Prostate gland (tissue), 1 donor: ENCODE measurements around the gene WWOX.

Experiments used
- POLR2A ChIP-seq: fragments of 450-650 bp; IDR thresholded peaks from one replicate; pipeline ENCODE4 v1.6.1; 2016; ENCODE audit warnings: antibody characterized with exemption, mild to moderate bottlenecking
- POLR2AphosphoS5 ChIP-seq: sonication (generic); formaldehyde crosslinking; IDR thresholded peaks from one replicate; pipeline ENCODE4 v1.6.1; 2017; ENCODE audit warnings: antibody characterized with exemption

DNA sequence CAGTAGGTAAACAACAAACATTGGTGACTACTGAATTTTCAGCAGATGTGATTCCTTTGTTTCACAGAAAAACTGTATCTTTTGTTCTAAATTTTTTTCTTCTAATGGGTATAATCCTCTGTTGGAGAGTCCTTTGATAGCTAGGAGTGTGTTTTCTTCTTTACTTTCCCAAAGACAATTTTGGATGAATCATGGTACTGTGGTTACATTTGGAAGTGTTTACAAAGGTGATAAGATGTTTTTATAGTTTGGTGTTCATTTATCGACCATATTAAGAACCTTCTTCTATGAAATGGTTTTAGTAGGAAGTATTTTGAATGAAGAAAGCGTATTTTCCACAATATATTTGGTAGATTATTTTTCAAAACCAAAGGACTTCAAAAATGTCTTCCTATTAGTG is 333.7 kb downstream of the WWOX start:
- no peak for TF ChIP-seq POLR2AphosphoS5
- no peak for TF ChIP-seq POLR2A
